Measurements from ENCODE around the gene CADPS. TPM values are rescaled to one million over a fixed set of nuclear protein-coding genes. Genes with fewer than 3 reads are reported as not detected.

CADPS gene
- total RNA-seq, 1 donor from 2014 or later = not detected

- no peak overlapping the region for H3K4me3 Mint-ChIP-seq (ENCODE audit: low read depth)
- no peaks in the 10 kb centered on the region for H3K4me1 Mint-ChIP-seq (ENCODE audit: low read depth)
- H3K27ac Mint-ChIP-seq = no peak overlapping the region
- intact Hi-C loops (cut with micrococcal nuclease) = loop anchor here (5.0 to 10.0 kb wide), 2 partner anchors 603 to 1195 kb away; partner anchors contain the start of gene C3orf49
- no peak for DNase-seq (ENCODE audit: low spot score)
- no peaks in the 10 kb centered on the region for H3K9me3 Mint-ChIP-seq
- H3K36me3 Mint-ChIP-seq (ENCODE audit: low read depth) = no peaks in the 10 kb centered on the region
- H3K27me3 Mint-ChIP-seq (ENCODE audit: low read depth) = no peaks in the 10 kb centered on the region
Measured at GRCh38 chr3:62621925-62622324, 253.3 kb downstream of the CADPS start.

- H3K27ac Mint-ChIP-seq = no peak overlapping the region
- no peak overlapping the region for H3K4me3 Mint-ChIP-seq (ENCODE audit: low read depth)
- H3K9me3 Mint-ChIP-seq = no peaks in the 10 kb centered on the region
- no peaks in the 10 kb centered on the region for H3K4me1 Mint-ChIP-seq (ENCODE audit: low read depth)
- no peaks in the 10 kb centered on the region for H3K27me3 Mint-ChIP-seq (ENCODE audit: low read depth)
- DNase-seq (ENCODE audit: low spot score) = no peak
- H3K36me3 Mint-ChIP-seq (ENCODE audit: low read depth) = no peaks in the 10 kb centered on the region
- intact Hi-C loops (cut with micrococcal nuclease) = loop anchor here (5.0 to 10.0 kb wide), 2 partner anchors 604 to 1196 kb away; partner anchors contain the start of gene C3orf49
Measured at GRCh38 chr3:62621176-62621575, 254.0 kb downstream of the CADPS start.

GRCh38 chr3:62615258-62615849 lies 259.9 kb downstream of the CADPS start:
- Mint-ChIP-seq H3K9me3 (no peaks in the 10 kb centered on the region), H3K36me3 (ENCODE audit: low read depth) (no peaks in the 10 kb centered on the region), H3K27ac (no peak overlapping the region), H3K4me3 (ENCODE audit: low read depth) (no peak overlapping the region), H3K4me1 (ENCODE audit: low read depth) (no peaks in the 10 kb centered on the region), H3K27me3 (ENCODE audit: low read depth) (no peaks in the 10 kb centered on the region)
- DNase-seq (ENCODE audit: low spot score) = no peak
- intact Hi-C loops (cut with micrococcal nuclease) = no loop called here

GRCh38 chr3:62614527-62614926 lies 260.7 kb downstream of the CADPS start:
- no peaks in the 10 kb centered on the region for H3K4me1 Mint-ChIP-seq (ENCODE audit: low read depth)
- H3K27ac Mint-ChIP-seq = no peak overlapping the region
- H3K27me3 Mint-ChIP-seq (ENCODE audit: low read depth) = no peaks in the 10 kb centered on the region
- H3K4me3 Mint-ChIP-seq (ENCODE audit: low read depth) = no peak overlapping the region
- H3K9me3 Mint-ChIP-seq = no peaks in the 10 kb centered on the region
- H3K36me3 Mint-ChIP-seq (ENCODE audit: low read depth) = no peaks in the 10 kb centered on the region
- no peak for DNase-seq (ENCODE audit: low spot score)
- intact Hi-C loops (cut with micrococcal nuclease) = no loop called here

GRCh38 chr3:62611541-62612240 lies 263.5 kb downstream of the CADPS start:
- no peak for DNase-seq (ENCODE audit: low spot score)
- no peaks in the 10 kb centered on the region for H3K4me1 Mint-ChIP-seq (ENCODE audit: low read depth)
- H3K27me3 Mint-ChIP-seq (ENCODE audit: low read depth) = no peaks in the 10 kb centered on the region
- intact Hi-C loops (cut with micrococcal nuclease) = no loop called here
- no peak overlapping the region for H3K4me3 Mint-ChIP-seq (ENCODE audit: low read depth)
- H3K9me3 Mint-ChIP-seq = no peaks in the 10 kb centered on the region
- H3K36me3 Mint-ChIP-seq (ENCODE audit: low read depth) = no peaks in the 10 kb centered on the region
- H3K27ac Mint-ChIP-seq = no peak overlapping the region

- no peak for DNase-seq (ENCODE audit: low spot score)
- H3K4me1 Mint-ChIP-seq (ENCODE audit: low read depth) = no peaks in the 10 kb centered on the region
- no peaks in the 10 kb centered on the region for H3K36me3 Mint-ChIP-seq (ENCODE audit: low read depth)
- H3K9me3 Mint-ChIP-seq = no peaks in the 10 kb centered on the region
- no peaks in the 10 kb centered on the region for H3K27me3 Mint-ChIP-seq (ENCODE audit: low read depth)
- no peak overlapping the region for H3K4me3 Mint-ChIP-seq (ENCODE audit: low read depth)
- intact Hi-C loops (cut with micrococcal nuclease) = no loop called here
- no peak overlapping the region for H3K27ac Mint-ChIP-seq
Measured at GRCh38 chr3:62607287-62608029, 267.8 kb downstream of the CADPS start.

- Mint-ChIP-seq H3K27ac (no peak overlapping the region), H3K27me3 (ENCODE audit: low read depth) (no peaks in the 10 kb centered on the region), H3K36me3 (ENCODE audit: low read depth) (no peaks in the 10 kb centered on the region), H3K4me3 (ENCODE audit: low read depth) (no peak overlapping the region), H3K9me3 (no peaks in the 10 kb centered on the region), H3K4me1 (ENCODE audit: low read depth) (no peaks in the 10 kb centered on the region)
- intact Hi-C loops (cut with micrococcal nuclease) = no loop called here
- DNase-seq (ENCODE audit: low spot score) = no peak
Measured at GRCh38 chr3:62605413-62606068, 269.7 kb downstream of the CADPS start.

GRCh38 chr3:62604751-62605351 lies 270.4 kb downstream of the CADPS start:
- Mint-ChIP-seq H3K9me3 (no peaks in the 10 kb centered on the region), H3K4me3 (ENCODE audit: low read depth) (no peak overlapping the region), H3K36me3 (ENCODE audit: low read depth) (no peaks in the 10 kb centered on the region), H3K4me1 (ENCODE audit: low read depth) (no peaks in the 10 kb centered on the region), H3K27me3 (ENCODE audit: low read depth) (no peaks in the 10 kb centered on the region), H3K27ac (no peak overlapping the region)
- intact Hi-C loops (cut with micrococcal nuclease) = no loop called here
- no peak for DNase-seq (ENCODE audit: low spot score)

- Mint-ChIP-seq H3K36me3 (ENCODE audit: low read depth) (no peaks in the 10 kb centered on the region), H3K9me3 (no peaks in the 10 kb centered on the region), H3K4me1 (ENCODE audit: low read depth) (no peaks in the 10 kb centered on the region), H3K27ac (no peak overlapping the region), H3K27me3 (ENCODE audit: low read depth) (no peaks in the 10 kb centered on the region), H3K4me3 (ENCODE audit: low read depth) (no peak overlapping the region)
- no peak for DNase-seq (ENCODE audit: low spot score)
- intact Hi-C loops (cut with micrococcal nuclease) = no loop called here
Measured at GRCh38 chr3:62604298-62604697, 270.9 kb downstream of the CADPS start.

- H3K27ac Mint-ChIP-seq = no peak overlapping the region
- no peaks in the 10 kb centered on the region for H3K9me3 Mint-ChIP-seq
- DNase-seq (ENCODE audit: low spot score) = no peak
- intact Hi-C loops (cut with micrococcal nuclease) = no loop called here
- H3K4me3 Mint-ChIP-seq (ENCODE audit: low read depth) = no peak overlapping the region
- no peaks in the 10 kb centered on the region for H3K27me3 Mint-ChIP-seq (ENCODE audit: low read depth)
- H3K36me3 Mint-ChIP-seq (ENCODE audit: low read depth) = no peaks in the 10 kb centered on the region
- no peaks in the 10 kb centered on the region for H3K4me1 Mint-ChIP-seq (ENCODE audit: low read depth)
Measured at GRCh38 chr3:62602987-62603386, 272.2 kb downstream of the CADPS start.

GRCh38 chr3:62602129-62602770 lies 273.0 kb downstream of the CADPS start:
- no peak for DNase-seq (ENCODE audit: low spot score)
- Mint-ChIP-seq H3K4me3 (ENCODE audit: low read depth) (no peak overlapping the region), H3K27ac (no peak overlapping the region), H3K4me1 (ENCODE audit: low read depth) (no peaks in the 10 kb centered on the region), H3K9me3 (no peaks in the 10 kb centered on the region), H3K27me3 (ENCODE audit: low read depth) (no peaks in the 10 kb centered on the region), H3K36me3 (ENCODE audit: low read depth) (no peaks in the 10 kb centered on the region)
- intact Hi-C loops (cut with micrococcal nuclease) = no loop called here
